HG03175 (cell line): ENCODE data around the gene RHOBTB3.
A peak's percentile ranks its signal among the peaks of the same experiment; 100 is the strongest.
"Not testable (repeated sequence)": the region's sequence is repeated elsewhere in the genome, so short reads cannot be mapped to it uniquely, and the experiment has no call there.

ENCODE experiments used
- ATAC-seq: cut with Tn5 transposase; IDR thresholded peaks from one replicate; pipeline ENCODE4 v1.9.1; 2021; ENCODE audit warnings: mild to moderate bottlenecking, moderate library complexity; ENCODE audit not compliant: unreplicated experiment

Gene RHOBTB3

GRCh38 chr5:95712347-95712958 lies 18.7 kb upstream of the RHOBTB3 start:
- ATAC-seq, result no peak

GRCh38 chr5:95713246-95713645 lies 17.9 kb upstream of the RHOBTB3 start:
- not testable (repeated sequence) for ATAC-seq

- ATAC-seq, result no peak
These were observed 17.0 kb upstream of the RHOBTB3 start for GRCh38 chr5:95713960-95714710.

GRCh38 chr5:95715799-95716461 lies 15.2 kb upstream of the RHOBTB3 start:
- ATAC-seq, result peak; percentile 63

GRCh38 chr5:95717439-95717838 lies 13.7 kb upstream of the RHOBTB3 start:
- ATAC-seq, result no peak

GRCh38 chr5:95718203-95718602 lies 12.9 kb upstream of the RHOBTB3 start:
- peak; percentile 75 for ATAC-seq

- no peak for ATAC-seq
These were observed 12.4 kb upstream of the RHOBTB3 start for GRCh38 chr5:95718738-95719137.

- ATAC-seq, result no peak
These were observed 10.9 kb upstream of the RHOBTB3 start for GRCh38 chr5:95720094-95720786.

GRCh38 chr5:95721582-95722295 lies 9.4 kb upstream of the RHOBTB3 start:
- ATAC-seq, result no peak

GRCh38 chr5:95723632-95724369 lies 7.3 kb upstream of the RHOBTB3 start:
- ATAC-seq, result no peak

GRCh38 chr5:95725071-95725820 lies 5.9 kb upstream of the RHOBTB3 start:
- no peak for ATAC-seq

GRCh38 chr5:95725937-95726810 lies 5.0 kb upstream of the RHOBTB3 start:
- ATAC-seq, result no peak

- ATAC-seq, result no peak
These were observed 4.0 kb upstream of the RHOBTB3 start for GRCh38 chr5:95726811-95727763.

GRCh38 chr5:95727764-95728191 lies 3.4 kb upstream of the RHOBTB3 start:
- ATAC-seq, result no peak

- no peak for ATAC-seq
These were observed 2.5 kb upstream of the RHOBTB3 start for GRCh38 chr5:95728494-95729114.

- ATAC-seq, result no peak
These were observed 1.8 kb upstream of the RHOBTB3 start for GRCh38 chr5:95729115-95730010.
